HG02943 (cell line): Measurements from ENCODE around the gene PGP.

Source experiments
- ATAC-seq: cut with Tn5 transposase; IDR thresholded peaks from one replicate; pipeline ENCODE4 v1.9.1; 2021; ENCODE audit warnings: mild to moderate bottlenecking, low read depth, moderate library complexity; ENCODE audit not compliant: unreplicated experiment

The PGP gene

GRCh38 chr16:2170080-2170479, 44.6 kb downstream of the PGP start:
- ATAC-seq, result no peak

- no peak for ATAC-seq
Measured at GRCh38 chr16:2167068-2167638, 47.5 kb downstream of the PGP start.

GRCh38 chr16:2166263-2167067, 48.2 kb downstream of the PGP start:
- ATAC-seq, result no peak

- ATAC-seq, result no peak
Measured at GRCh38 chr16:2165861-2166260, 48.8 kb downstream of the PGP start.

GRCh38 chr16:2163211-2163881, 51.3 kb downstream of the PGP start:
- no peak for ATAC-seq

- ATAC-seq, result no peak
Measured at GRCh38 chr16:2162676-2163118, 51.9 kb downstream of the PGP start.

- ATAC-seq, result no peak
Measured at GRCh38 chr16:2161911-2162310, 52.7 kb downstream of the PGP start.
